HL-60 (cell line): Measurements from ENCODE around the gene ADAT3.
A peak's percentile ranks its signal among the peaks of the same experiment; 100 is the strongest.

Experiments used
- DNase-seq, 2 experiments: peaks; one replicate each; pipeline ENCODE4 v3.0.0-alpha.2; 2010 to 2020; ENCODE audit warnings: low read depth in 1 of 2, low spot score in 1 of 2
- H3K27ac ChIP-seq: fragments of 250-450 bp; sonication (Bioruptor Pico); replicated peaks from 2 replicates; pipeline ENCODE4 v1.5.1; 2020; ENCODE audit warnings: mild to moderate bottlenecking, moderate library complexity
- H3K27me3 ChIP-seq: fragments of 250-450 bp; sonication (Bioruptor Pico); 2 replicates; pipeline ENCODE4 v1.5.1; 2021; ENCODE audit warnings: mild to moderate bottlenecking, moderate library complexity; ENCODE audit not compliant: insufficient read depth, poor library complexity, severe bottlenecking
- H3K4me3 ChIP-seq: replicated peaks from 2 replicates; pipeline ENCODE4 v1.5.1; 2011; ENCODE audit warnings: mild to moderate bottlenecking, control low read depth, low read length; ENCODE audit not compliant: insufficient read depth
- CTCF ChIP-seq: IDR thresholded peaks from one replicate; pipeline ENCODE4 v1.5.1; 2011; ENCODE audit warnings: low read length, control low read depth, inconsistent platforms; ENCODE audit not compliant: insufficient read depth
- GABPA ChIP-seq: IDR thresholded peaks from 2 replicates; pipeline ENCODE4 v1.6.1; 2012; ENCODE audit warnings: low read depth
- POLR2AphosphoS5 ChIP-seq: IDR thresholded peaks from 2 replicates; pipeline ENCODE4 v1.6.1; 2012; ENCODE audit warnings: low read depth
- SPI1 ChIP-seq: IDR thresholded peaks from 2 replicates; pipeline ENCODE4 v1.6.1; 2012; ENCODE audit warnings: low read depth, mild to moderate bottlenecking, borderline replicate concordance
- long read RNA-seq: library from polyadenylated mRNA; unstranded; transcript quantifications from one replicate; pipeline ENCODE4 v2.0.0, GENCODE V29; 2020
- TF ChIP-seq, protein P1 (sequence below): IDR thresholded peaks from 2 replicates; pipeline ENCODE4 v1.6.1; 2012; ENCODE audit warnings: low read depth; ENCODE audit not compliant: insufficient replicate concordance

Gene ADAT3
- long read RNA-seq, transcript ADAT3-201 (2 exons, 1,620 nt) = major isoform, 8 of 13 reads
- long read RNA-seq, partial matches to known transcripts = 1 of 13 reads
- long read RNA-seq, other reads (novel, unspliced or antisense) = 4 of 13 reads

- Histone ChIP-seq H3K27ac (peak within 1 kb of the TSS; percentile 79), H3K4me3 (peak within 1 kb of the TSS; percentile 65), H3K27me3 (no peaks in the 10 kb centered on the region)
- peak; percentile 99 for DNase-seq
- TF ChIP-seq POLR2AphosphoS5 (peak; percentile 28; the same call in 1 of the 2 replicates), GABPA (peak; percentile 62), SPI1 (no peak), CTCF (no peak)
Observed at GRCh38 chr19:1905110-1905862, at the start of gene ADAT3, which contains the start of gene SCAMP4. ADAT3 (plus strand) TSS chr19:1905399; CDS start chr19:1912048, 6,649 bp downstream. SCAMP4 (plus strand) TSS chr19:1905399; CDS start chr19:1915020, 9,621 bp downstream.

GRCh38 chr19:1855828-1856255, 49.4 kb upstream of the ADAT3 start:
- no peak for TF ChIP-seq GABPA
- no peak for TF ChIP-seq SPI1
- TF ChIP-seq, protein P1, sequence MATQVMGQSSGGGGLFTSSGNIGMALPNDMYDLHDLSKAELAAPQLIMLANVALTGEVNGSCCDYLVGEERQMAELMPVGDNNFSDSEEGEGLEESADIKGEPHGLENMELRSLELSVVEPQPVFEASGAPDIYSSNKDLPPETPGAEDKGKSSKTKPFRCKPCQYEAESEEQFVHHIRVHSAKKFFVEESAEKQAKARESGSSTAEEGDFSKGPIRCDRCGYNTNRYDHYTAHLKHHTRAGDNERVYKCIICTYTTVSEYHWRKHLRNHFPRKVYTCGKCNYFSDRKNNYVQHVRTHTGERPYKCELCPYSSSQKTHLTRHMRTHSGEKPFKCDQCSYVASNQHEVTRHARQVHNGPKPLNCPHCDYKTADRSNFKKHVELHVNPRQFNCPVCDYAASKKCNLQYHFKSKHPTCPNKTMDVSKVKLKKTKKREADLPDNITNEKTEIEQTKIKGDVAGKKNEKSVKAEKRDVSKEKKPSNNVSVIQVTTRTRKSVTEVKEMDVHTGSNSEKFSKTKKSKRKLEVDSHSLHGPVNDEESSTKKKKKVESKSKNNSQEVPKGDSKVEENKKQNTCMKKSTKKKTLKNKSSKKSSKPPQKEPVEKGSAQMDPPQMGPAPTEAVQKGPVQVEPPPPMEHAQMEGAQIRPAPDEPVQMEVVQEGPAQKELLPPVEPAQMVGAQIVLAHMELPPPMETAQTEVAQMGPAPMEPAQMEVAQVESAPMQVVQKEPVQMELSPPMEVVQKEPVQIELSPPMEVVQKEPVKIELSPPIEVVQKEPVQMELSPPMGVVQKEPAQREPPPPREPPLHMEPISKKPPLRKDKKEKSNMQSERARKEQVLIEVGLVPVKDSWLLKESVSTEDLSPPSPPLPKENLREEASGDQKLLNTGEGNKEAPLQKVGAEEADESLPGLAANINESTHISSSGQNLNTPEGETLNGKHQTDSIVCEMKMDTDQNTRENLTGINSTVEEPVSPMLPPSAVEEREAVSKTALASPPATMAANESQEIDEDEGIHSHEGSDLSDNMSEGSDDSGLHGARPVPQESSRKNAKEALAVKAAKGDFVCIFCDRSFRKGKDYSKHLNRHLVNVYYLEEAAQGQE = no peak
- TF ChIP-seq CTCF = no peak
- no peak for TF ChIP-seq POLR2AphosphoS5
- Histone ChIP-seq H3K27ac (peak overlapping the region; percentile 99), H3K27me3 (no peaks in the 10 kb centered on the region), H3K4me3 (peak overlapping the region; percentile 41)
- DNase-seq = peak in 1 of 2 experiments; percentile 64

- Histone ChIP-seq H3K4me3 (peak overlapping the region; percentile 41), H3K27me3 (no peaks in the 10 kb centered on the region), H3K27ac (peak overlapping the region; percentile 99)
- DNase-seq = peak in 1 of 2 experiments; percentile 47
- no peak for TF ChIP-seq GABPA
Observed at GRCh38 chr19:1856345-1856697, 48.9 kb upstream of the ADAT3 start.

DNA sequence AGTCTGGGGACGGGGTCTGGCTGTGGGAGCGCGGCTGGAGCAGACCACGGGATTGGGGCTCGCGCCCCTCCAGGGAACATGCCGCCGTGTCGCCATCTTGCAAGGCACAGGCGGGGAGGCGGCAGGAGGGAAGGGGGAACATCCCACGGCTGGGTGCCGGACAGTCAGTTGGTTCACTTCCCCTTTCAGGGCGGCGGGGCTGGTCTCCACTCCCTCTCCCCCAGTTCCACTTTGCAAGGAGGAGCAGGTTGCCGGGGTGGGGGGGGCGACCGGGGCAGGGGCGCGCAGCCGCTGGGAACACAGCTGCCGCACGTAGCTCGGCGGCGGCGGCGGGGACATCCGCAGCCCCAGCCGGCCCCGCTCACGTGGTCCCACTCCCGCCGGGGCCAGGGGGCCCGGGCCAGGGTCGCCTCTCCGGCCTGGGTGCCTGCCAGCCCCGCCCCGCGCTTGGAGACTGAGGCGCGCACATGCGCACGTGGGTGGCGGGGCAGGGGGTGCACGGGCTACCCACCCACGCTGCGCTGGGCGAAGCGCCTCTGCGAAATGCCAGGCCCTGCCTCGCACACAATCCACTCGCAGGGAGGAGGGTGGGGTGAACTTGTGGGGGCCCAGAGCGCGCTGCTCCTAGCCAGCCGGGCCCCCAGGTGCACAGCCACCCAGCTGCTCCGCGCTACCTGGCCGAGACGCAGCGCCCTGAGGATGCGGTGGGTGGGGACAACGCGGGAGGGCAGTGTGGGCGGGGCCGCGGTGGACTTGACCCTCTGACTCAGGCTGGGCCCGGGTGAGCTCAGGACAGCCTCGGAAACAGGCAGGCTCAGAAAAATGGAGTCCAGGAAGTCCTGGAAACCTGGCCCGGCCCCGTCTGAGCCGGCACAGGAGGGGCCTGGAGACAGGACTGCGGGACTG, 48.2 kb upstream of the ADAT3 start:
- Histone ChIP-seq H3K27ac (peak overlapping the region; percentile 99), H3K27me3 (no peaks in the 10 kb centered on the region), H3K4me3 (peak overlapping the region; percentile 41)
- DNase-seq = peak; percentile 90 to 98
- TF ChIP-seq SPI1 = peak; percentile 97
- TF ChIP-seq, protein P1 = no peak
- 0 out of 2 replicates have a peak, but pooled peaks have one; percentile 11 for TF ChIP-seq GABPA
- peak; percentile 90 for TF ChIP-seq POLR2AphosphoS5
- TF ChIP-seq CTCF = no peak
